ENCODE measurements around the gene UBLCP1.

DNA sequence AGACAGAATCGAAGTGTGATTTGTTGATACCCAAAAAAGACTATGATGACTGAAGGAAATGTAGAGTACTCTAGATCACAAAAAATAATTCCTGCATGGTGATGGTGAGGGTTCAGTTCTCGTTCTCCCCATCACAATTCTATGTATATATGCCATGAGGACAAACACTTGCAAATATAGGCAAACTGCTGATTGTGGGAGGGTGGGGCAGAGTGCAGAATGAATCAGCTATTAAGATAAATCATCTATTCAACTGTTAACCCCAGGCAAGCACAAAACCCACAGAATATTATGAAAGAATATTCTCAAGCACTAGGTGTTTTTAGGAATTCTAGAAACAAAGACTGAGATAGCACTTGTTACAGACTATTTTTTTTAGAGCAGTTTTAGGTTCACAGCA lies 13.9 kb upstream of the UBLCP1 start:
- TF ChIP-seq POLR2A (IDR thresholded peaks at IDR 0.05) = no peak
- TF ChIP-seq, protein P1, sequence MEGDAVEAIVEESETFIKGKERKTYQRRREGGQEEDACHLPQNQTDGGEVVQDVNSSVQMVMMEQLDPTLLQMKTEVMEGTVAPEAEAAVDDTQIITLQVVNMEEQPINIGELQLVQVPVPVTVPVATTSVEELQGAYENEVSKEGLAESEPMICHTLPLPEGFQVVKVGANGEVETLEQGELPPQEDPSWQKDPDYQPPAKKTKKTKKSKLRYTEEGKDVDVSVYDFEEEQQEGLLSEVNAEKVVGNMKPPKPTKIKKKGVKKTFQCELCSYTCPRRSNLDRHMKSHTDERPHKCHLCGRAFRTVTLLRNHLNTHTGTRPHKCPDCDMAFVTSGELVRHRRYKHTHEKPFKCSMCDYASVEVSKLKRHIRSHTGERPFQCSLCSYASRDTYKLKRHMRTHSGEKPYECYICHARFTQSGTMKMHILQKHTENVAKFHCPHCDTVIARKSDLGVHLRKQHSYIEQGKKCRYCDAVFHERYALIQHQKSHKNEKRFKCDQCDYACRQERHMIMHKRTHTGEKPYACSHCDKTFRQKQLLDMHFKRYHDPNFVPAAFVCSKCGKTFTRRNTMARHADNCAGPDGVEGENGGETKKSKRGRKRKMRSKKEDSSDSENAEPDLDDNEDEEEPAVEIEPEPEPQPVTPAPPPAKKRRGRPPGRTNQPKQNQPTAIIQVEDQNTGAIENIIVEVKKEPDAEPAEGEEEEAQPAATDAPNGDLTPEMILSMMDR (IDR thresholded peaks at IDR 0.05) = no peak

All from thyroid gland (tissue), 4 donors.